Natural killer cell (primary cell): ENCODE measurements around the gene CCDC63. TPM values are rescaled to one million over a fixed set of nuclear protein-coding genes. Genes with fewer than 3 reads are reported as not detected.

Source experiments
- ATAC-seq, 3 donors: fragments of 150-1000 bp in 2 of 3; fragments of 200-7000 bp in 1 of 3; cut with Tn5 transposase; 1 replicate in 1 of 3; 2 replicates in 2 of 3; pipeline ENCODE4 v1.10.0; 2021; ENCODE audit warnings: mild to moderate bottlenecking in 2 of 3, moderate library complexity in 2 of 3
- DNase-seq, 2 donors: peaks; one replicate each; pipeline versions ENCODE4 v3.0.0 to v3.0.0-alpha.2; 2013 to 2021; ENCODE audit warnings: mixed read lengths in 1 of 2
- H3K27ac ChIP-seq: one replicate; pipeline ENCODE4 v1.5.1; 2013; ENCODE audit warnings: mild to moderate bottlenecking, low read length
- H3K27me3 ChIP-seq: one replicate; pipeline ENCODE4 v1.6.1; 2013; ENCODE audit warnings: low read length; ENCODE audit not compliant: control insufficient read depth, insufficient read depth
- H3K36me3 ChIP-seq: one replicate; pipeline ENCODE4 v1.6.1; 2013; ENCODE audit warnings: low read length; ENCODE audit not compliant: control insufficient read depth, insufficient read depth
- H3K4me1 ChIP-seq: one replicate; pipeline ENCODE4 v1.6.1; 2013; ENCODE audit warnings: low read length; ENCODE audit not compliant: control insufficient read depth, insufficient read depth
- H3K4me3 ChIP-seq: one replicate; pipeline ENCODE4 v1.5.1; 2013; ENCODE audit warnings: low read length
- H3K9me3 ChIP-seq: one replicate; pipeline ENCODE4 v1.6.1; 2013; ENCODE audit warnings: low read length; ENCODE audit not compliant: control insufficient read depth, insufficient read depth
- H3K27ac Mint-ChIP-seq, 2 donors: one replicate each; pipeline ENCODE4 v1.8.0; 2022; ENCODE audit warnings: mild to moderate bottlenecking in 2 of 2, mixed read lengths in 2 of 2, moderate library complexity in 1 of 2
- H3K27me3 Mint-ChIP-seq, 2 donors: one replicate each; pipeline ENCODE4 v1.8.0; 2022; ENCODE audit warnings: low read depth in 2 of 2, mixed read lengths in 2 of 2
- H3K36me3 Mint-ChIP-seq: one replicate; pipeline ENCODE4 v1.8.0; 2022; ENCODE audit warnings: mixed read lengths
- H3K4me1 Mint-ChIP-seq, 2 donors: one replicate each; pipeline ENCODE4 v1.8.0; 2022; ENCODE audit warnings: mixed read lengths in 2 of 2
- H3K4me3 Mint-ChIP-seq: one replicate; pipeline ENCODE4 v1.8.0; 2022; ENCODE audit warnings: mild to moderate bottlenecking, moderate library complexity, mixed read lengths
- H3K9me3 Mint-ChIP-seq, 2 donors: one replicate each; pipeline ENCODE4 v1.8.0; 2022; ENCODE audit warnings: mixed read lengths in 2 of 2
- WGBS: methylation state at CpG from one replicate; pipeline ENCODE4 v1.1.7; 2013; ENCODE audit warnings: missing lambda C conversion rate; ENCODE audit not compliant: insufficient coverage; 5-methylcytosine and 5-hydroxymethylcytosine counted together
- intact Hi-C: fragments of 100-400 bp; cut with micrococcal nuclease; formaldehyde crosslinking; loops from one replicate; pipeline ENCODE4 v1.14.2; 2022
- total RNA-seq, 4 donors: library from RNA; stranded (reverse); fragments of 120-200 nt in 1 of 4; gene quantifications; one replicate each; pipeline versions ENCODE4 v1.2.3 to v1.2.4, GENCODE V29; 2013 to 2022
- TF ChIP-seq, protein P1 (sequence below): fragments of 200-600 bp; IDR thresholded peaks from one replicate; pipeline ENCODE4 v1.8.0; 2022; ENCODE audit warnings: antibody characterized with exemption

The CCDC63 gene
- total RNA-seq, 3 donors from 2014 or later (not counting 1 experiment from before 2014, with no cell fraction given), result not detected

DNA sequence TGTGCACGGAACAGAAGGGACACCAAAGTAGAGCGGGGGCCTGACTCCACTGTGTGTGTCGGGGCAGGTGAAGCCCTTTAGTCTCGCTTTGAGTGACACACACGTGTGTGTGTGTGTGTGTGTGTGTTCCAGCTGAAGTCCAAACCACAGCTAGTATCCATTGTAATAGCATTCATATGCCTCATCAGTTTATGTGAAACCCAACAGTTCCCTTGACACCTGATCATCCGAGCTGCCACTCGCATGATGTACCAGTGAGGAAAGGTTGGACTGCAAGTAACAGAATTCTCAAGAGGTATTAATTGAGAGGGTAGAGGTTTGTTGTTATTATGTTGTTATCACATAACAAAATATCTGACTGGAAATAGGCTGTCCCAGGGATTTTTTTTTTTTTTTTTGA is 16.4 kb downstream of the CCDC63 start:
- 100% methylated on average over 5 of the region's 7 CpGs for WGBS
- no peak for ATAC-seq
- intact Hi-C loops, result no loop called here

DNA sequence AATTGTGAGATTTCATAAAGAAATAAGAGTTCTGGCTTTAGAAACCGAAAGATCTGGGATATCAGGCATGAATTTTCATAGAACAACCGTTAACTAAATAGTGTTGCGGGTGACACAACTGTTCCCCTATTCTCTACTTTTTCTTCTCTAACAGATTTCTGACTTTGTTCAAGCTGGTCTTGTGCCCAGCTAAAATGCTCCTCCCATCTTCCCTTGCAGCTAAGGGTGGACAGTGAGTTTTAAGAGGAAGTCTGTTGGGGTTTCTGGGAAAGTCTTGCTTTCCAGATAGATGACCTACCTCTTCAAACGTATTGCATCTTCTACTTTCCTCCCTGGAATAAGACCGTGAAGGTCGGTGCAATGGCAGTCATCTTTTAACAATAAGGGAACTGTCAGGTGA is 18.7 kb downstream of the CCDC63 start:
- Histone ChIP-seq H3K4me3 (no peak overlapping the region), H3K36me3 (no peaks in the 10 kb centered on the region), H3K9me3 (no peaks in the 10 kb centered on the region), H3K27ac (no peak overlapping the region), H3K4me1 (no peaks in the 10 kb centered on the region), H3K27me3 (no peaks in the 10 kb centered on the region)
- ATAC-seq, result no peak
- 94% methylated on average over 6 of the region's 6 CpGs for WGBS
- Mint-ChIP-seq H3K27ac (no peak overlapping the region), H3K4me3 (no peak overlapping the region), H3K9me3 (no peaks in the 10 kb centered on the region), H3K4me1 (peaks cover 0 to 7% of the 10 kb centered on the region in 2 donors), H3K27me3 (peaks cover 0 to 8% of the 10 kb centered on the region in 2 donors), H3K36me3 (no peaks in the 10 kb centered on the region)
- intact Hi-C loops, result no loop called here
- no peak for DNase-seq
- TF ChIP-seq, protein P1, sequence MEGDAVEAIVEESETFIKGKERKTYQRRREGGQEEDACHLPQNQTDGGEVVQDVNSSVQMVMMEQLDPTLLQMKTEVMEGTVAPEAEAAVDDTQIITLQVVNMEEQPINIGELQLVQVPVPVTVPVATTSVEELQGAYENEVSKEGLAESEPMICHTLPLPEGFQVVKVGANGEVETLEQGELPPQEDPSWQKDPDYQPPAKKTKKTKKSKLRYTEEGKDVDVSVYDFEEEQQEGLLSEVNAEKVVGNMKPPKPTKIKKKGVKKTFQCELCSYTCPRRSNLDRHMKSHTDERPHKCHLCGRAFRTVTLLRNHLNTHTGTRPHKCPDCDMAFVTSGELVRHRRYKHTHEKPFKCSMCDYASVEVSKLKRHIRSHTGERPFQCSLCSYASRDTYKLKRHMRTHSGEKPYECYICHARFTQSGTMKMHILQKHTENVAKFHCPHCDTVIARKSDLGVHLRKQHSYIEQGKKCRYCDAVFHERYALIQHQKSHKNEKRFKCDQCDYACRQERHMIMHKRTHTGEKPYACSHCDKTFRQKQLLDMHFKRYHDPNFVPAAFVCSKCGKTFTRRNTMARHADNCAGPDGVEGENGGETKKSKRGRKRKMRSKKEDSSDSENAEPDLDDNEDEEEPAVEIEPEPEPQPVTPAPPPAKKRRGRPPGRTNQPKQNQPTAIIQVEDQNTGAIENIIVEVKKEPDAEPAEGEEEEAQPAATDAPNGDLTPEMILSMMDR, result no peak

More for the DNA sequence above, 16.4 kb downstream of the CCDC63 start:
- Mint-ChIP-seq H3K4me3 (no peak overlapping the region), H3K4me1 (peaks cover 0 to 7% of the 10 kb centered on the region in 2 donors), H3K27ac (no peak overlapping the region), H3K27me3 (peaks cover 0 to 2% of the 10 kb centered on the region in 2 donors), H3K9me3 (no peaks in the 10 kb centered on the region), H3K36me3 (no peaks in the 10 kb centered on the region)
- H3K9me3 ChIP-seq, result no peaks in the 10 kb centered on the region
- no peaks in the 10 kb centered on the region for H3K27me3 ChIP-seq
- H3K4me1 ChIP-seq, result no peaks in the 10 kb centered on the region
- H3K36me3 ChIP-seq, result no peaks in the 10 kb centered on the region
- no peak for DNase-seq
- H3K27ac ChIP-seq, result no peak overlapping the region
- TF ChIP-seq, protein P1, result no peak
- no peak overlapping the region for H3K4me3 ChIP-seq

DNA sequence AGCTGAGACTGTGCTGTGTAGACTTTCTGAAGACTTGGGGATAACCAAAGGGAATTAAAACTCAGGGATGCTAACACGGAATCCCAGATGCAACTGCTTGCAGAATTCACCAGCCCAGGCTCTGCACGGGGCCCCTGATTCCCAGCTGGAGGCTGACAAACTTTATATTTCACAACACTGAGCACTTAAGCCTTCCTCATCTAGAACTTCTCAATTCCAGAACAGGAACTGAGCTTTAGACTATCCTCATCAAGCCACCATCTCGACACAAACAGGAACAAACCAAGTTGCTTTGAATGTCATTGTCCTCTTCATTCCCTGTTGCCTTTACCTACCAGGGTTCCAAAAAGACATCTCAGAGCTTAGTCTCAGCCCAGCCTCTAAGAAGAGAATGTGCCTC is 22.2 kb downstream of the CCDC63 start:
- no peak overlapping the region for H3K27ac ChIP-seq
- Mint-ChIP-seq H3K4me3 (no peak overlapping the region), H3K27me3 (peaks cover 8 to 16% of the 10 kb centered on the region in 2 donors), H3K9me3 (no peaks in the 10 kb centered on the region), H3K4me1 (no peaks in the 10 kb centered on the region), H3K36me3 (no peaks in the 10 kb centered on the region), H3K27ac (no peak overlapping the region)
- 43% methylated on average over 3 of the region's 3 CpGs for WGBS
- H3K27me3 ChIP-seq, result no peaks in the 10 kb centered on the region
- DNase-seq (no peak), ATAC-seq (no peak)
- H3K36me3 ChIP-seq, result no peaks in the 10 kb centered on the region
- intact Hi-C loops, result no loop called here
- H3K4me1 ChIP-seq, result no peaks in the 10 kb centered on the region
- H3K4me3 ChIP-seq, result no peak overlapping the region
- no peaks in the 10 kb centered on the region for H3K9me3 ChIP-seq
- TF ChIP-seq, protein P1, result no peak

DNA sequence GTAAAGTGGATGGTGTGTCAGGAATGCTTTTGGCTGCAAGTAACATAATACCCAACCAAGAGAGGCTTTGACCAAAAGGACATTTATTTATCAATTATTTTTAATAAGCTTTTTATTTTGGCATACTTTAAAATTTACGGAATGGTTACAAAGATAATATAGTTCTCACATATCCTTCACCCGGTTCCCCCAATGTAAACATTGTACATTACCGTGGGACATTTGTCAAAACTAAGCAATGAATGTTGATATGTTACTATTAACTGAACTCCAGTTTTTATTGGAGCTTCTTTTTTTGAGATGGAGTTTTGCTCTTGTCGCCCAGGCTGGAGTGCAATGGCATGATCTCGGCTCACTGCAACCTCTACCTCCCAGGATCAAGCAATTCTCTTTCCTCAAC is 23.0 kb downstream of the CCDC63 start:
- no peak for DNase-seq
- H3K4me3 ChIP-seq, result no peak overlapping the region
- no peak for ATAC-seq
- TF ChIP-seq, protein P1, result no peak
- H3K36me3 ChIP-seq, result no peaks in the 10 kb centered on the region
- no peak overlapping the region for H3K27ac ChIP-seq
- Mint-ChIP-seq H3K36me3 (no peaks in the 10 kb centered on the region), H3K4me3 (no peak overlapping the region), H3K9me3 (no peaks in the 10 kb centered on the region), H3K27me3 (peaks cover 8 to 18% of the 10 kb centered on the region in 2 donors), H3K27ac (no peak overlapping the region), H3K4me1 (no peaks in the 10 kb centered on the region)
- H3K4me1 ChIP-seq, result no peaks in the 10 kb centered on the region
- intact Hi-C loops, result no loop called here
- WGBS, result 94% methylated on average over 3 of the region's 5 CpGs
- no peaks in the 10 kb centered on the region for H3K9me3 ChIP-seq
- no peaks in the 10 kb centered on the region for H3K27me3 ChIP-seq
